HCT116 (cell line): ENCODE results near the gene CTNND2. TPM values are rescaled to one million over a fixed set of nuclear protein-coding genes. Genes with fewer than 3 reads are reported as not detected.

Experiments used
- ATAC-seq: fragments of 200-7000 bp; cut with Tn5 transposase; 2 replicates; pipeline ENCODE4 v1.9.1; 2020; ENCODE audit warnings: mild to moderate bottlenecking, moderate library complexity
- BruUV-seq: library from RNA; stranded (reverse); fragments of 400-500 nt; replicated peaks from 2 replicates; lab custom pipeline; 2021; lab: Mats Ljungman, UMichigan
- CTCF ChIA-PET: fragments of 300-600 bp; sonication (Branson Sonifier 250); formaldehyde crosslinking; loops from one replicate; lab custom pipeline; 2021; ENCODE audit warnings: antibody characterized with exemption; lab: Charles Lee
- POLR2A ChIA-PET: fragments of 300-600, 350-600 bp; sonication (Branson Sonifier 250); formaldehyde crosslinking; loops from one replicate; lab custom pipeline; 2021; ENCODE audit warnings: antibody characterized with exemption; lab: Charles Lee
- RAD21 ChIA-PET, 2 experiments: fragments of 300-600 bp; sonication (Branson Sonifier 250); formaldehyde crosslinking; loops; one replicate each; lab custom pipeline; 2023; ENCODE audit warnings: low total read pairs in 2 of 2; ENCODE audit not compliant: uncharacterized antibody in 2 of 2, unreplicated experiment in 2 of 2, low non-redundant PET in 1 of 2; lab: Charles Lee
- DNase-seq: peaks from one replicate; pipeline ENCODE4 v3.0.0-alpha.2; 2010; ENCODE audit warnings: low read depth, low spot score
- H2AFZ ChIP-seq: fragments of 200-600 bp; shearing (Covaris generic), sonication (generic); 2 replicates; pipeline ENCODE4 v1.6.1; 2017; ENCODE audit warnings: low read depth, mixed run types, mixed read lengths, antibody characterized with exemption, low read length; ENCODE audit not compliant: poor library complexity, severe bottlenecking
- H3K27ac ChIP-seq: 2 replicates; pipeline ENCODE4 v1.5.1; 2012; ENCODE audit warnings: low read depth, low read length
- H3K27me3 ChIP-seq: fragments of 200-600 bp; sonication (generic); 2 replicates; pipeline ENCODE4 v1.6.1; 2016; ENCODE audit warnings: mixed run types, low read length, mixed read lengths; ENCODE audit not compliant: insufficient read depth
- H3K36me3 ChIP-seq, 2 experiments: fragments of 200-500 bp in 1 of 2; fragments of 200-600 bp in 1 of 2; sonication (Bioruptor generic) in 1 of 2; sonication (generic) in 1 of 2; 2 replicates each; pipeline versions ENCODE4 v1.5.1 to v1.6.1; 2014 to 2016; ENCODE audit warnings: low read length in 2 of 2, inconsistent platforms in 1 of 2, mixed read lengths in 1 of 2, mixed run types in 1 of 2; ENCODE audit not compliant: insufficient read depth in 2 of 2, control insufficient read depth in 1 of 2
- H3K4me1 ChIP-seq, 2 experiments: fragments of 200-600 bp in 1 of 2; sonication (generic) in 1 of 2; 2 replicates each; pipeline versions ENCODE4 v1.5.1 to v1.6.1; 2012 to 2017; ENCODE audit warnings: low read length in 2 of 2, inconsistent platforms in 1 of 2, mild to moderate bottlenecking in 1 of 2, mixed read lengths in 1 of 2, mixed run types in 1 of 2, moderate library complexity in 1 of 2; ENCODE audit not compliant: insufficient read depth in 2 of 2, control insufficient read depth in 1 of 2
- H3K4me2 ChIP-seq: fragments of 200-600 bp; sonication (generic); 2 replicates; pipeline ENCODE4 v1.6.1; 2017; ENCODE audit warnings: mixed run types, low read length, mixed read lengths
- H3K4me3 ChIP-seq, 2 experiments: fragments of 200-600 bp in 1 of 2; sonication (generic) in 1 of 2; replicated peaks in 1 of 2; 2 replicates each; pipeline ENCODE4 v1.5.1; 2011 to 2016; ENCODE audit warnings: low read length in 2 of 2, control low read depth in 1 of 2, low read depth in 1 of 2, mild to moderate bottlenecking in 1 of 2, mixed read lengths in 1 of 2, mixed run types in 1 of 2
- H3K79me2 ChIP-seq: fragments of 200-600 bp; sonication (generic); 2 replicates; pipeline ENCODE4 v1.6.1; 2017; ENCODE audit warnings: mild to moderate bottlenecking, mixed run types, low read length, moderate library complexity, mixed read lengths; ENCODE audit not compliant: insufficient read depth
- H3K9ac ChIP-seq: fragments of 200-600 bp; sonication (generic); 2 replicates; pipeline ENCODE4 v1.6.1; 2016; ENCODE audit warnings: low read length, mixed read lengths
- H3K9me2 ChIP-seq: fragments of 200-600 bp; sonication (generic), shearing (Covaris generic); 2 replicates; pipeline ENCODE4 v1.6.1; 2017; ENCODE audit warnings: mixed run types, mild to moderate bottlenecking, moderate library complexity; ENCODE audit not compliant: insufficient read depth
- H3K9me3 ChIP-seq, 2 experiments: fragments of 200-500 bp in 1 of 2; fragments of 200-600 bp in 1 of 2; sonication (Bioruptor generic) in 1 of 2; sonication (generic) in 1 of 2; 2 replicates each; pipeline ENCODE4 v1.6.1; 2014 to 2017; ENCODE audit warnings: low read length in 2 of 2, mixed read lengths in 2 of 2, inconsistent platforms in 1 of 2, low read depth in 1 of 2, mild to moderate bottlenecking in 1 of 2, mixed run types in 1 of 2, moderate library complexity in 1 of 2; ENCODE audit not compliant: control insufficient read depth in 1 of 2, insufficient read depth in 1 of 2
- H4K20me1 ChIP-seq: fragments of 200-600 bp; sonication (generic), shearing (Covaris generic); 2 replicates; pipeline ENCODE4 v1.6.1; 2017; ENCODE audit warnings: mixed run types, mild to moderate bottlenecking, moderate library complexity; ENCODE audit not compliant: insufficient read depth
- CBX3 ChIP-seq: IDR thresholded peaks from 2 replicates; pipeline ENCODE4 v1.6.1; 2012; ENCODE audit warnings: low read depth
- CEBPB ChIP-seq: IDR thresholded peaks from 2 replicates; pipeline ENCODE4 v1.6.1; 2012; ENCODE audit warnings: low read depth
- EGR1 ChIP-seq: IDR thresholded peaks from 2 replicates; pipeline ENCODE4 v1.6.1; 2012; ENCODE audit warnings: low read depth
- ELF1 ChIP-seq: IDR thresholded peaks from 2 replicates; pipeline ENCODE4 v1.6.1; 2012; ENCODE audit warnings: low read depth, borderline replicate concordance
- EZH2 ChIP-seq: fragments of 200-600 bp; sonication (generic); IDR thresholded peaks from 2 replicates; pipeline ENCODE4 v1.6.1; 2017; ENCODE audit warnings: antibody characterized with exemption, mixed run types
- EZH2phosphoT487 ChIP-seq: fragments of 200-600 bp; IDR thresholded peaks from 2 replicates; pipeline ENCODE4 v1.6.1; 2018; ENCODE audit warnings: antibody characterized with exemption, borderline replicate concordance
- FOSL1 ChIP-seq: IDR thresholded peaks from 2 replicates; pipeline ENCODE4 v1.6.1; 2012; ENCODE audit warnings: low read depth
- MAX ChIP-seq: IDR thresholded peaks from 2 replicates; pipeline ENCODE4 v1.6.1; 2012
- POLR2A ChIP-seq: IDR thresholded peaks from 2 replicates; pipeline ENCODE4 v1.7.0; 2011; ENCODE audit warnings: borderline replicate concordance; ENCODE audit not compliant: insufficient read depth, insufficient read length; ENCODE audit errors: extremely low read depth
- RAD21 ChIP-seq: IDR thresholded peaks from 2 replicates; pipeline ENCODE4 v1.6.1; 2012; ENCODE audit warnings: low read depth, mild to moderate bottlenecking
- SIN3A ChIP-seq: IDR thresholded peaks from 2 replicates; pipeline ENCODE4 v1.6.1; 2012; ENCODE audit warnings: low read depth
- SRF ChIP-seq: IDR thresholded peaks from 2 replicates; pipeline ENCODE4 v1.6.1; 2012; ENCODE audit warnings: low read depth
- TCF7L2 ChIP-seq: IDR thresholded peaks from 2 replicates; pipeline ENCODE4 v1.7.0; 2011; ENCODE audit warnings: borderline replicate concordance, inconsistent platforms; ENCODE audit not compliant: insufficient read depth, insufficient read length; ENCODE audit errors: extremely low read depth
- ZFX ChIP-seq: fragments of 450-650 bp; IDR thresholded peaks from 2 replicates; pipeline ENCODE4 v1.6.1; 2017
- ZNF274 ChIP-seq: fragments of 200-500 bp; sonication (Bioruptor generic); IDR thresholded peaks from 2 replicates; pipeline ENCODE4 v1.6.1; 2014; ENCODE audit warnings: mild to moderate bottlenecking, low read depth, low read length, inconsistent platforms
- intact Hi-C: fragments of 100-400 bp; cut with micrococcal nuclease; formaldehyde crosslinking; loops from 2 replicates; pipeline ENCODE4 v1.10.0; 2022
- total RNA-seq: library from RNA; stranded (reverse); gene quantifications from one replicate; pipeline ENCODE4 v1.2.1, GENCODE V29; 2021; ENCODE audit not compliant: unreplicated experiment
- TF ChIP-seq, protein P1 (sequence below): IDR thresholded peaks from 2 replicates; pipeline ENCODE4 v1.6.1; 2012; ENCODE audit warnings: low read depth

Gene CTNND2
- total RNA-seq, 1 experiment from 2014 or later = not detected

GRCh38 chr5:11411621-11412020 is 492.6 kb downstream of the CTNND2 start:
- Histone ChIP-seq H3K4me3 (no peak overlapping the region), H3K9ac (no peak overlapping the region), H3K4me2 (no peak overlapping the region), H3K4me1 (no peaks in the 10 kb centered on the region), H2AFZ (no peak overlapping the region), H3K79me2 (no peaks in the 10 kb centered on the region), H3K27me3 (no peaks in the 10 kb centered on the region), H3K36me3 (no peaks in the 10 kb centered on the region), H4K20me1 (no peaks in the 10 kb centered on the region), H3K9me3 (peaks cover 1 to 16% of the 10 kb centered on the region in 2 experiments; a peak in 2 of 4 replicates), H3K27ac (no peak overlapping the region), H3K9me2 (no peaks in the 10 kb centered on the region)
- ChIA-PET POLR2A (no interaction called here), RAD21 (no interaction called here), CTCF (no interaction called here)
- DNase-seq = no peak
- ATAC-seq = no peak
- BruUV-seq = no TSS peak
- TF ChIP-seq ZFX = no peak
- no peak for TF ChIP-seq TCF7L2
- TF ChIP-seq RAD21 = no peak
- TF ChIP-seq EZH2phosphoT487 = no peak
- no peak for TF ChIP-seq SIN3A
- TF ChIP-seq ZNF274 = no peak
- TF ChIP-seq FOSL1 = no peak
- TF ChIP-seq EZH2 = no peak
- TF ChIP-seq CBX3 = no peak
- TF ChIP-seq MAX = no peak
- TF ChIP-seq EGR1 = no peak
- TF ChIP-seq ELF1 = no peak
- TF ChIP-seq, protein P1, sequence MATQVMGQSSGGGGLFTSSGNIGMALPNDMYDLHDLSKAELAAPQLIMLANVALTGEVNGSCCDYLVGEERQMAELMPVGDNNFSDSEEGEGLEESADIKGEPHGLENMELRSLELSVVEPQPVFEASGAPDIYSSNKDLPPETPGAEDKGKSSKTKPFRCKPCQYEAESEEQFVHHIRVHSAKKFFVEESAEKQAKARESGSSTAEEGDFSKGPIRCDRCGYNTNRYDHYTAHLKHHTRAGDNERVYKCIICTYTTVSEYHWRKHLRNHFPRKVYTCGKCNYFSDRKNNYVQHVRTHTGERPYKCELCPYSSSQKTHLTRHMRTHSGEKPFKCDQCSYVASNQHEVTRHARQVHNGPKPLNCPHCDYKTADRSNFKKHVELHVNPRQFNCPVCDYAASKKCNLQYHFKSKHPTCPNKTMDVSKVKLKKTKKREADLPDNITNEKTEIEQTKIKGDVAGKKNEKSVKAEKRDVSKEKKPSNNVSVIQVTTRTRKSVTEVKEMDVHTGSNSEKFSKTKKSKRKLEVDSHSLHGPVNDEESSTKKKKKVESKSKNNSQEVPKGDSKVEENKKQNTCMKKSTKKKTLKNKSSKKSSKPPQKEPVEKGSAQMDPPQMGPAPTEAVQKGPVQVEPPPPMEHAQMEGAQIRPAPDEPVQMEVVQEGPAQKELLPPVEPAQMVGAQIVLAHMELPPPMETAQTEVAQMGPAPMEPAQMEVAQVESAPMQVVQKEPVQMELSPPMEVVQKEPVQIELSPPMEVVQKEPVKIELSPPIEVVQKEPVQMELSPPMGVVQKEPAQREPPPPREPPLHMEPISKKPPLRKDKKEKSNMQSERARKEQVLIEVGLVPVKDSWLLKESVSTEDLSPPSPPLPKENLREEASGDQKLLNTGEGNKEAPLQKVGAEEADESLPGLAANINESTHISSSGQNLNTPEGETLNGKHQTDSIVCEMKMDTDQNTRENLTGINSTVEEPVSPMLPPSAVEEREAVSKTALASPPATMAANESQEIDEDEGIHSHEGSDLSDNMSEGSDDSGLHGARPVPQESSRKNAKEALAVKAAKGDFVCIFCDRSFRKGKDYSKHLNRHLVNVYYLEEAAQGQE = no peak
- TF ChIP-seq CEBPB = no peak
- no peak for TF ChIP-seq SRF
- no peak for TF ChIP-seq POLR2A
- intact Hi-C loops = no loop called here
